Testis (tissue), 3 donors: ENCODE measurements around the gene ESR1. TPM values are rescaled to one million over a fixed set of nuclear protein-coding genes. Genes with fewer than 3 reads are reported as not detected.

Experiments
- DNase-seq: peaks from one replicate; pipeline ENCODE4 v3.0.0-alpha.2; 2019
- H3K27ac ChIP-seq, 2 donors: fragments of 200-600 bp; sonication (generic); one replicate each; pipeline ENCODE4 v1.5.1; 2019
- H3K27me3 ChIP-seq: fragments of 200-600 bp; sonication (generic); one replicate; pipeline ENCODE4 v1.5.1; 2019
- H3K36me3 ChIP-seq: fragments of 200-600 bp; sonication (generic); one replicate; pipeline ENCODE4 v1.5.1; 2017; ENCODE audit warnings: low read depth; ENCODE audit errors: missing control alignments
- H3K4me1 ChIP-seq: fragments of 200-600 bp; sonication (generic); one replicate; pipeline ENCODE4 v1.5.1; 2019
- H3K4me3 ChIP-seq, 2 donors: fragments of 200-600 bp; sonication (generic); one replicate each; pipeline ENCODE4 v1.5.1; 2017 to 2019
- H3K9me3 ChIP-seq: fragments of 200-600 bp; sonication (generic); one replicate; pipeline ENCODE4 v1.5.1; 2017
- POLR2A ChIP-seq: fragments of 450-650 bp; IDR thresholded peaks from one replicate; pipeline ENCODE4 v1.6.1; 2017; ENCODE audit warnings: antibody characterized with exemption, mild to moderate bottlenecking, moderate library complexity
- WGBS, 2 donors: methylation state at CpG; one replicate each; pipeline ENCODE4 v1.1.5; 2018; 5-methylcytosine and 5-hydroxymethylcytosine counted together
- intact Hi-C: fragments of 100-400 bp; cut with DNase I; formaldehyde crosslinking; loops from one replicate; pipeline ENCODE4 v1.15.1; 2023; ENCODE audit warnings: low total_unique reads
- polyA plus RNA-seq: library from polyadenylated mRNA; stranded (reverse); fragments of 350-450 nt; fragmentation: Illumina TruSeq; extraction: RNeasy Lipid Tissue Mini Kit (QIAGEN cat#74804); gene quantifications from one replicate; pipeline ENCODE4 v1.2.3, GENCODE V29; 2014; ENCODE audit warnings: low read depth, low replicate concordance; ENCODE audit not compliant: insufficient read depth
- total RNA-seq, 2 donors: library from RNA; depleted of rRNA; stranded (reverse); fragments of >200 nt; gene quantifications; one replicate each; pipeline ENCODE4 v1.2.3, GENCODE V29; 2016
- TF ChIP-seq, protein P1 (sequence below), 3 experiments: fragments of 450-650 bp in 2 of 3; fragments of 200-600 bp in 1 of 3; sonication (generic) in 1 of 3; IDR thresholded peaks; one replicate each; pipeline ENCODE4 v1.5.1; 2016 to 2019; ENCODE audit warnings: antibody characterized with exemption in 3 of 3, mild to moderate bottlenecking in 2 of 3, moderate library complexity in 1 of 3

ESR1 gene
- total and polyA plus RNA-seq, 3 donors from 2014 or later, result 4.3 to 9.3 (median 8.1) TPM

DNA sequence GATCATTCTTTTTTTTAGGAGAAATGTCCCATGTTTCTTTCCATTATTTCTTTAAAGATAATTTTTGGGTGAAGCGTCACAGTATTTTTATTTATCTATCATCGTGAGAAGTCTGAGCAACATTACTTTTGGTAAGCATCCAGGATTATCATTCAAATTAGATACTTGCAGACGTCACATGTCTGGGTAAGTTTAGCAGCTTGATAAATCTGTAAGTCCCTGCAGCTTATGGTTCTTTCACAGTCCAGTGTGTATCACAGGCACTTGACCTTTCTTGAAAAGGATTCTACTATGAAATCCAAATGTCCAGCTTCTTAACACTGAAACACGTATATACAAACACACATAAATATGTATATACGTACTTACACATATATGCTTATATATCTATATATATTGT, 359.4 kb downstream of the ESR1 start:
- no peaks in the 10 kb centered on the region for H3K9me3 ChIP-seq
- no peak for TF ChIP-seq POLR2A
- TF ChIP-seq, protein P1, sequence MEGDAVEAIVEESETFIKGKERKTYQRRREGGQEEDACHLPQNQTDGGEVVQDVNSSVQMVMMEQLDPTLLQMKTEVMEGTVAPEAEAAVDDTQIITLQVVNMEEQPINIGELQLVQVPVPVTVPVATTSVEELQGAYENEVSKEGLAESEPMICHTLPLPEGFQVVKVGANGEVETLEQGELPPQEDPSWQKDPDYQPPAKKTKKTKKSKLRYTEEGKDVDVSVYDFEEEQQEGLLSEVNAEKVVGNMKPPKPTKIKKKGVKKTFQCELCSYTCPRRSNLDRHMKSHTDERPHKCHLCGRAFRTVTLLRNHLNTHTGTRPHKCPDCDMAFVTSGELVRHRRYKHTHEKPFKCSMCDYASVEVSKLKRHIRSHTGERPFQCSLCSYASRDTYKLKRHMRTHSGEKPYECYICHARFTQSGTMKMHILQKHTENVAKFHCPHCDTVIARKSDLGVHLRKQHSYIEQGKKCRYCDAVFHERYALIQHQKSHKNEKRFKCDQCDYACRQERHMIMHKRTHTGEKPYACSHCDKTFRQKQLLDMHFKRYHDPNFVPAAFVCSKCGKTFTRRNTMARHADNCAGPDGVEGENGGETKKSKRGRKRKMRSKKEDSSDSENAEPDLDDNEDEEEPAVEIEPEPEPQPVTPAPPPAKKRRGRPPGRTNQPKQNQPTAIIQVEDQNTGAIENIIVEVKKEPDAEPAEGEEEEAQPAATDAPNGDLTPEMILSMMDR (IDR thresholded peaks at IDR 0.05), result no peak
- H3K4me3 ChIP-seq, result no peak overlapping the region
- no peak overlapping the region for H3K27ac ChIP-seq
- WGBS, 2 donors, result 74 to 79% methylated on average over 5 of the region's 5 CpGs
- no peaks in the 10 kb centered on the region for H3K27me3 ChIP-seq
- H3K36me3 ChIP-seq, result no peaks in the 10 kb centered on the region
- intact Hi-C loops, result no loop called here
- peaks cover 3% of the 10 kb centered on the region for H3K4me1 ChIP-seq
- no peak for DNase-seq

DNA sequence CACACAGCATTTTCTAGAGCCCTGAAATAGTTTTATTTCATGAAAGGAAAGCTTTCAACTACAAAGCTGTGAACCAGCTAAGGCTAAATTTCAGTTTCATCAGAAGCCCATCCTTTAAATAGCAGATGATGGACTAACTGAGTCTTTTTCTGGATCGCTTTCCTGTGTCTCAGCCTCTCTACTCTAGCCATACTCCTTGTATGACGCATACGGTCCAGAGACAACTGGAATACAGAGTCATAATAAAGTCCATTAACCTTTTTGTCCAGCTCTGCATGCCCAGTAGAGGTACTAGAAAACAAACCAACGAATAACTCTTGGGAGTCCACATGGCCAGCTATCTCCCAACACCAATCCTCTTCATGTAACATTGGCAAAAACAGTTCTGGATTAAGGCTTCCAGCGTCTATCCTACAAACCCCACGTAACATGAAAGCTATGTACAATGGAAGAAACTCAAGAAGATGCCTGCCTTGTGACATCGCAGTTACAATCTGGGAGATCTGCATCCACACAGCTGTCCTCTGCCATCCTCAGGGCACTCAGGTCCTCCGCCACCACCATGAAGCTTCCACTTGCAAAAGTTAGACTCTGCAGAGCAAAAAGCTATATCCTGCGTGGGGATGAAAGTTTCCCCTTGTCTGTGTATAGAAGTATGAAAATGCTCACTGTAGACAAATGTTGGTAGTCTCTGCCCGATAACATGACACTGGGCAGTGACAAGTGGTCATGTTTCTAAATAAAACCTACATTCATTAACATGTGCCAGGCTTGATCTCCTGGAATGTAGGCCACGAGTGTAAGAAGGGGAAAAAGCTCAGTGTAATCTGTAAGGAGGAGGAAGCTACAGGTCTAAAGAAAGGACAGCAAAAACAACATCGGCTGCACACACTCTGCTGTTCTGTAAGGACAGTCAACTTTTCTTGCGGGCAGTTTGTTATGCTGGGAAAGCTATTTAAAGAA, 360.4 kb downstream of the ESR1 start:
- 81 to 83% methylated on average over 13 of the region's 13 CpGs for WGBS, 2 donors
- no peak for TF ChIP-seq POLR2A
- TF ChIP-seq, protein P1 (IDR thresholded peaks at IDR 0.05), result no peak
- intact Hi-C loops, result no loop called here
- peaks cover 3% of the 10 kb centered on the region for H3K4me1 ChIP-seq
- H3K36me3 ChIP-seq, result no peaks in the 10 kb centered on the region
- H3K4me3 ChIP-seq, result no peak overlapping the region
- no peak overlapping the region for H3K27ac ChIP-seq
- no peaks in the 10 kb centered on the region for H3K27me3 ChIP-seq
- no peaks in the 10 kb centered on the region for H3K9me3 ChIP-seq
- DNase-seq, result no peak

DNA sequence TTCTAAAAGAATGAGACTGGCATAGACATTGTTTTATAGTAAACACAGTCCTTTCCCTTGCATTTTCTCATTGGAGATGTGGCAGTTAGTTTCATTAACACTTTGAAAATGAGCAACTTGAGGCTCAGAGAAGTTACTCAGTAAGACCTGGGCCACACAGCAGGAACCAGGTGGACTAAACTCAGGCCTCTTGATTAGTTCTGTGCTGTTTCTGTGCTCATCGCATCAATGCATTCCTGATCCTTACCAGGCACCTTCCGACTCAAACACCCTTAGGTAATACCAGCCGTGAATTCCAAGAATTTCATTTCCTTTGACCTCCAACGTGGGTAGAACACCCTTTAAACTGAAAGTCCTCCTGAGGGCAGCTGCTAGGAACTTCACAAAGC, 362.8 kb downstream of the ESR1 start:
- 89 to 95% methylated on average over 4 of the region's 4 CpGs for WGBS, 2 donors

DNA sequence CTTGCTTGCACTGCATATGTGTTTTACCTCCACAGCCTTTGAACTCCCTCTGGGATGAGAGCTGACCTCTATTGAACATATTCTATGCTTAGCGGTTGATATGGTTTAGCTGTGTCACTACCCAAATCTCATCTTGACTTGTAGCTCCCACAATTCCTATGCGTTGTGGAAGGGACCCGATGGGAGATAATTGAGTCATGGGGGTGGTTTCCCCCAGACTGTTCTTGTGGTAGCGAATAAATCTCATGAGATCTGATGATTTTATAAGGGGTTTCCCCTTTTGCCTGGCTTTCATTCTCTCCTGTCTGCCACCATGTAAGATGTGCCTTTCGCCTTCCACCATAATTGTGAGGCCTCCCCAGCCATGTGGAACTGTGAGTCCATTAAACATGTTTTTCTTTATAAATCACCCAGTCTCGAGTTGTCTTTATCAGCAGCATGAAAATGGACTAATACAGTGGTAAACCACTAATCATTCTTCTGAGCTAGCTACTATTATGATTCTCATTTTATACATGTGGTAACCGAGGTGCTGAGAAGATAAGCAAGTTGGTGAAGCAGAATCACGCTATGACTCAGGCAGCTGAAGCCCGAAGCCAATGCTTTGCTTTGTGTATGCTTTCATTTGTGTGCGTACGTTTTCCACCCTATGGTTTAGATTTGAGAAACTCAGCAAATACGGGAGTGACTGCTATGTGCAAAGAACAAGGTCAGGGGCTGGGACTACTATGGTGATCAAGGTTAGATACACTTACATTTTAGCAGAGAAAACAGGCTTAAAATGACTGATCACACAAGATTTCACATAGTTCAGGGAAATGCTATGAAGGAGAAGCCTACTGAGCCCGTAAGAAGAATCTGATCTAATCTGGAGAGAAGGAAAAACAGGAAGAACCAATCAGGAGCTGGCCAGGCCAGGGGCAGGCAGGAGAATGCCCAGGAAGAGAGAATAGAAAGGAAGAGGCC, 363.5 kb downstream of the ESR1 start:
- WGBS, 2 donors, result 84 to 85% methylated on average over 13 of the region's 13 CpGs
- DNase-seq, result no peak
- TF ChIP-seq, protein P1 (IDR thresholded peaks at IDR 0.05), result no peak
- no peak for TF ChIP-seq POLR2A
- no peaks in the 10 kb centered on the region for H3K4me1 ChIP-seq
- no peaks in the 10 kb centered on the region for H3K36me3 ChIP-seq
- no peaks in the 10 kb centered on the region for H3K9me3 ChIP-seq
- intact Hi-C loops, result no loop called here
- no peaks in the 10 kb centered on the region for H3K27me3 ChIP-seq
- H3K27ac ChIP-seq, result no peak overlapping the region
- H3K4me3 ChIP-seq, result no peak overlapping the region

More for the DNA sequence above, 362.8 kb downstream of the ESR1 start:
- TF ChIP-seq, protein P1 (IDR thresholded peaks at IDR 0.05), result no peak
- no peak for TF ChIP-seq POLR2A
- Histone ChIP-seq H3K4me3 (no peak overlapping the region), H3K4me1 (peaks cover 3% of the 10 kb centered on the region), H3K27me3 (no peaks in the 10 kb centered on the region), H3K27ac (no peak overlapping the region), H3K9me3 (no peaks in the 10 kb centered on the region), H3K36me3 (no peaks in the 10 kb centered on the region)
- no peak for DNase-seq
- intact Hi-C loops, result no loop called here
